ENCODE measurements around the gene TXNRD3. TPM values are rescaled to one million over a fixed set of nuclear protein-coding genes. Genes with fewer than 3 reads are reported as not detected.

Gene TXNRD3
- total RNA-seq, 1 donor from 2014 or later = 10.3 TPM

DNA sequence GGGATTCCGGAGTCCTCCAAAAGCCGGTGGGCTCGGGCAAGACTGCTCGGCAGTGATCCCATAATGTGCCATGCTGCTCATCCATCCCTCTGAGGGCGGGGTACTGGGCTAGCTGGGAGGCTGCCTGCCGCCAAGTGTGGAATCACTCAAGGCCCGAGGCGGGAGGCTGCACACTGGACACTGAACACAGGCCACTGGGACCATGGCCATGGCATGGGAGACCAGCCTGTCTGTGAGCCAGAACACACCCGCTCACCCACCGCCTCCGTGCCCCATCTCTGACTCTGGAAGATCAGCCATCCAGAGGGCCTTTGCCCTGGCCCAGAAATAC is 97.5 kb downstream of the TXNRD3 start:
- Histone ChIP-seq H3K4me1 (no peaks in the 10 kb centered on the region), H3K36me3 (no peaks in the 10 kb centered on the region), H3K27me3 (no peaks in the 10 kb centered on the region), H3K27ac (no peak overlapping the region), H3K4me3 (no peak overlapping the region), H3K9me3 (peaks cover 2% of the 10 kb centered on the region)
- intact Hi-C loops (cut with DNase I) = no loop called here
- peak; percentile 54 for DNase-seq
- TF ChIP-seq CTCF (IDR thresholded peaks at IDR 0.05) = no peak
- ATAC-seq = no peak

Other genes with a start within 250 kb of the TXNRD3 start
- gene ZXDC, start 179.2 kb downstream of the TXNRD3 start, total RNA-seq = 40.3 TPM
- gene UROC1, start 137.4 kb downstream of the TXNRD3 start, total RNA-seq = not detected
- gene CHST13, start 131.0 kb downstream of the TXNRD3 start, total RNA-seq = 0.64 TPM
- gene C3orf22, start 96.2 kb downstream of the TXNRD3 start, total RNA-seq = not detected
- gene CHCHD6, start 49.1 kb upstream of the TXNRD3 start, total RNA-seq = 17.1 TPM

Data from upper lobe of right lung (tissue), 1 donor.